AG09309 (cell line): ENCODE results near the gene SNX30.

Source experiments
- DNase-seq: peaks from one replicate; pipeline ENCODE4 v3.0.0-alpha.2; 2010; ENCODE audit warnings: low read depth
- H3K4me3 ChIP-seq: 2 replicates; pipeline ENCODE4 v1.5.1; 2011; ENCODE audit warnings: mild to moderate bottlenecking, low read depth, low read length, moderate library complexity; ENCODE audit not compliant: control insufficient read depth
- CTCF ChIP-seq: IDR thresholded peaks from 2 replicates; pipeline ENCODE4 v1.5.1; 2011; ENCODE audit warnings: mild to moderate bottlenecking, low read depth, low read length, inconsistent platforms; ENCODE audit not compliant: insufficient read depth, control insufficient read depth; ENCODE audit errors: missing control alignments

The SNX30 gene

DNA sequence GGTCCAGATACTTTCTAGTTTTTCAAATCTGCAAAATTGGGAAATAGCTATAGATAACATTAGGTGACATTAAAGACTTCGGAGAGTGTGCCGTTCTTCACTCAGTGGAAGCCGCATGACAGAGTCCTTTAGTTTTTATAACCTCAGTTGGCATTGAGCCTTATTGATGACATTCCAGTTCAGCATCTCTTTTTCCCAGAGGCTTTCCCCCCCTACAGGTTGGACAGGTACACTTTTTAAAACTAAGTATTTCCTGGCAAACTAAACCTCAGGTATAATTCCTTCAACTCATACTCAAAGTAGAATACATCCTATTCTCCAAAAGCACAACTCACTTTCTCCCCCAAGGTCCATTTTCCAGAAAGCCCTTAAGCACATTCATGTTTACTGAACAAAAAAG lies 81.4 kb downstream of the SNX30 start:
- no peak for DNase-seq
- H3K4me3 ChIP-seq: no peak overlapping the region
- no peak for TF ChIP-seq CTCF

GRCh38 chr9:112833081-112833480 lies 82.5 kb downstream of the SNX30 start:
- no peak overlapping the region for H3K4me3 ChIP-seq
- TF ChIP-seq CTCF: no peak
- DNase-seq: no peak

DNA sequence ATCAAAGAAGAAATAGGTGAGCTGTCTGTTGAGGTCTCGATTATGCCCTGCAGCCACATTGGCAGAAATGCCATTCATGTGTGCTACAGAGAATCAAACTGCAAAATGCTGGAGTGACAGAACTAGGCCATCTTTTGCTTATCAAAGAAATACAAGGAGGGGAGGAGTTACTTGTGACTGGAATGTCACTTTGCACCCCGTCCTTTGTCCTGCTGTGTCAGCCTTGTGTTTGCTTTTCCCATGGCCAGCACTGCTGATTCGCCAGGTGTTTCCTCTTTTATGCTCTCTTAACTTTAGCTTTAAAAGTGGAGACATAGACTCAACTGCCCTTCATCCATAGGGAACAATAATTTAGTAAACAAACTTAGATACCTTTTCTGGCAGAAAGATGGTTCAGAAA lies 85.8 kb downstream of the SNX30 start:
- no peak for DNase-seq
- no peak overlapping the region for H3K4me3 ChIP-seq
- TF ChIP-seq CTCF: no peak

DNA sequence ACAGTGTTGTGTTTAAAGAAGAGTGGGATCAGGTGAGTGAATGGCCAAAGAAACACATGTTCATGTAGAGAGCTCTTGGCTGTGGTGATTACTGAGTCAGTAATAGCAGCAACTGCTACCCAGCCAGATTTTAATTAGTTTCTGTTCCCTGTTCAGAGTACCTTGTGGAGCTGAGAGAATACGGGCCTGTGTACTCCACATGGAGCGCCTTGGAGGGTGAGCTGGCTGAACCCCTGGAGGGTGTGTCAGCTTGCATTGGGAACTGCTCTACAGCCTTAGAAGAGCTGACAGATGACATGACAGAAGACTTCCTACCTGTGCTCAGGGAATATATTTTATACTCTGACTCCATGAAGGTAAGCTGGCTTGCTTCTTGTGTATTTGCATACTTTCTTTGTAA lies 87.8 kb downstream of the SNX30 start:
- no peak overlapping the region for H3K4me3 ChIP-seq
- no peak for DNase-seq
- TF ChIP-seq CTCF: no peak

- no peak for DNase-seq
- TF ChIP-seq CTCF: no peak
- no peak overlapping the region for H3K4me3 ChIP-seq
These were observed 88.8 kb downstream of the SNX30 start for GRCh38 chr9:112839331-112839730.

- DNase-seq: no peak
- H3K4me3 ChIP-seq: no peak overlapping the region
- TF ChIP-seq CTCF: no peak
These were observed 90.7 kb downstream of the SNX30 start for GRCh38 chr9:112841261-112841660.

DNA sequence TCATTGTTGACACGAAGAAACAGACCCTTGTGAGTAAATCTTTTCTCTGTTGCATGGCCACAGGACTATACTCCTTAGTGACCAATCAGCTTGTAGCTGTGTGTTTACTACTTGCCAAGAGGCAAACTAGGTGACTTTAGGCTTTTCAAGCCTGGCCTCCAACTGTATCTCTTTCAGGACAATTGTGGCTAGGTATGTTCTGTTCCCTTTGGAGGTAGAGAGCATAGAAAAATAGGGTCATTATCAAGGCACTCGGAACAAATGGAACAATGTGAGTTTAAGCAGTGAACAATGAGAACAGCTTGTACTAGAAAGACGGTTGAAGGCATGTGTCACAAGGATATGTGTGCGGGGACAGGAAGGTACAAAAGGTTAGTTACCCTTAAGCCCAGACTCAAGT lies 92.0 kb downstream of the SNX30 start:
- TF ChIP-seq CTCF: no peak
- DNase-seq: no peak
- no peak overlapping the region for H3K4me3 ChIP-seq
